Measurements from ENCODE around the gene HMOX1. TPM values are rescaled to one million over a fixed set of nuclear protein-coding genes. Genes with fewer than 3 reads are reported as not detected.
A peak's percentile ranks its signal among the peaks of the same experiment; 100 is the strongest.

HMOX1 gene
- total and polyA plus RNA-seq, 5 donors from 2014 or later: 0.93 to 2.9 (median 1.7) TPM; not detected in 1

DNA sequence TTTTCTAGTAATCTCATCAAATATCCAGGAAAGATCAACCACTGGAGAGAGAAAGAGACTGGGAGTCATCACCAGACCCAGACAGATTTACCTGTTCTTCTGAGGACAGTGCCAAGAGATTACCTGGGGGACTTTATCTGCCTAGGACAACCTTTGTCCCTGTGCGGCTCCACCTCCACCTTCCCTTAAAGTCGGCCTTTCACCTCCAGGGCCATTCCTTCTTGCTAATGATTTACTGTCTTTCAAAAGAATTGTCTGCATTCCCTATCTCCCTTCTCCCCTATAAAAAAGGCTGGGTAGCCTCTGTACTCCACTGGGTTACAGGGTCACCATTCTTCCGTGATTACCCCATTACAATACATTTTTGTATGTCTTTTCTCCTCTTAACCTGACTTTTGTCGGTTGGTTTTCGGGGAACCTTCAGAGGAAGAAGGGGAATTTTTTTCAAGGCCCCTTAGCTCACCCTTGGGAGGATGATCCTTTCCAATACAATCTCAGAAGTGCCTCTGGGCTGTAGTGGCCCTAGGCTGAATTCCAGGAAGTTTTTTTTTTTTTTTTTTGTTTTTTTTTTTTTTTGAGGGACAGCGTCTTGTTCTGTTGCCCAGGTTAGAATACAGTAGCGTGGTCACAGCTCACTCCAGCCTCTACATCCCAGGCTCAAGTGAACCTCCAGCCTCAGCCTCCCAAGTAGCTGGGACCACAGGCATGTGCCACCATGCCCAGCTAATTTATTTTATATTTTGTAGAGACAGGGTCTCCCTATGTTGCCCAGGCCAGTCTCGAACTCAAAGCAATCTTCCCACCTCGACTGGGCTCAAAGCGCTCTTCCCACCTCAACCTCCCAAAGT is 1.5 kb upstream of the HMOX1 start:
- Mint-ChIP-seq H3K9me3 (peaks cover 0 to 1% (median 0%) of the 10 kb centered on the region in 7 donors), H3K36me3 (no peaks in the 10 kb centered on the region), H3K4me3 (no peak overlapping the region), H3K27me3 (peaks cover 13% of the 10 kb centered on the region), H3K27ac (peak overlapping the region in 2 of 3 donors; percentile 20 to 38), H3K4me1 (peaks cover 6 to 36% (median 16%) of the 10 kb centered on the region in 4 donors)
- Histone ChIP-seq H3K27ac (ENCODE audit: insufficient read depth, low read length, poor library complexity, severe bottlenecking) (no peak overlapping the region), H3K27me3 (ENCODE audit: control insufficient read depth, insufficient read depth, low read length) (peaks cover 2% of the 10 kb centered on the region), H3K36me3 (ENCODE audit: control insufficient read depth, insufficient read depth, low read length) (no peaks in the 10 kb centered on the region), H3K4me3 (ENCODE audit: low read depth, low read length) (no peak overlapping the region), H3K9me3 (ENCODE audit: control insufficient read depth in 2 of 2, low read length in 2 of 2) (no peaks in the 10 kb centered on the region), H3K4me1 (ENCODE audit: control insufficient read depth, insufficient read depth, low read length, poor library complexity, severe bottlenecking) (peaks cover 18% of the 10 kb centered on the region)
- ATAC-seq (ENCODE audit: low read depth in 2 of 2): no peak
- DNase-seq: no peak

DNA sequence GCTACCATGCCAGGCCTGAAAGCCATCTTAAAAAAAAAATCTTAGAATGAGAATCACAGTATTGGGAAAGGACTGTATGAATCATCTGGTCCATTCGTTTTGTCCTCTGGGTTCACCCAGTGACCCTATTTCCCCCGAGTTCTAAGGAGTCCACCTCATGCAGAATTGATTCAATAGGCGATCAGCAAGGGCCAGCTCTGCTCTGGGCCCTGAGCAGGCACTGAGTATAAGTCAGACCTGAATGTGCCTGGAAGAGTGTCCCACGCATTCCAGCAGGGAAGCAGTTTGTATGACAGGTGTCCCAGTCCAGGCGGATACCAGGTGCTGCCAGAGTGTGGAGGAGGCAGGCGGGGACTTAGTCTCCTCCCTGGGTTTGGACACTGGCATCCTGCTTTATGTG is 883 bp upstream of the HMOX1 start:
- no peak for ATAC-seq (ENCODE audit: low read depth in 2 of 2)
- Histone ChIP-seq H3K27me3 (ENCODE audit: control insufficient read depth, insufficient read depth, low read length) (peaks cover 2% of the 10 kb centered on the region), H3K4me3 (ENCODE audit: low read depth, low read length) (no peak overlapping the region), H3K36me3 (ENCODE audit: control insufficient read depth, insufficient read depth, low read length) (no peaks in the 10 kb centered on the region), H3K9me3 (ENCODE audit: control insufficient read depth in 2 of 2, low read length in 2 of 2) (no peaks in the 10 kb centered on the region), H3K4me1 (ENCODE audit: control insufficient read depth, insufficient read depth, low read length, poor library complexity, severe bottlenecking) (peaks cover 18% of the 10 kb centered on the region), H3K27ac (ENCODE audit: insufficient read depth, low read length, poor library complexity, severe bottlenecking) (no peak overlapping the region)
- H3K36me3 Mint-ChIP-seq: no peaks in the 10 kb centered on the region
- peak overlapping the region in 2 of 3 donors; percentile 20 to 44 for H3K27ac Mint-ChIP-seq
- peaks cover 20% of the 10 kb centered on the region for H3K27me3 Mint-ChIP-seq
- no peak for DNase-seq
- H3K4me1 Mint-ChIP-seq: peaks cover 6 to 36% (median 16%) of the 10 kb centered on the region in 4 donors
- peak overlapping the region in 2 of 4 donors; percentile 24 to 41 for H3K4me3 Mint-ChIP-seq
- H3K9me3 Mint-ChIP-seq: peaks cover 0 to 1% (median 0%) of the 10 kb centered on the region in 7 donors

GRCh38 chr22:35381424-35382009 is 621 bp downstream of the HMOX1 start:
- ATAC-seq (ENCODE audit: low read depth in 2 of 2): peak in 1 of 2 donors; percentile 6
- H3K4me3 ChIP-seq (ENCODE audit: low read depth, low read length): peak overlapping the region; percentile 43

GRCh38 chr22:35383679-35384071 is 2.8 kb downstream of the HMOX1 start:
- no peak for DNase-seq
- no peaks in the 10 kb centered on the region for H3K36me3 Mint-ChIP-seq
- no peaks in the 10 kb centered on the region for H3K36me3 ChIP-seq (ENCODE audit: control insufficient read depth, insufficient read depth, low read length)
- H3K4me1 ChIP-seq (ENCODE audit: control insufficient read depth, insufficient read depth, low read length, poor library complexity, severe bottlenecking): peaks cover 5% of the 10 kb centered on the region
- H3K27me3 ChIP-seq (ENCODE audit: control insufficient read depth, insufficient read depth, low read length): peaks cover 2% of the 10 kb centered on the region
- no peak overlapping the region for H3K4me3 ChIP-seq (ENCODE audit: low read depth, low read length)
- no peak for ATAC-seq (ENCODE audit: low read depth in 2 of 2)
- H3K4me3 Mint-ChIP-seq: no peak overlapping the region
- H3K27ac ChIP-seq (ENCODE audit: insufficient read depth, low read length, poor library complexity, severe bottlenecking): no peak overlapping the region
- H3K9me3 Mint-ChIP-seq: no peaks in the 10 kb centered on the region
- no peak overlapping the region for H3K27ac Mint-ChIP-seq
- H3K4me1 Mint-ChIP-seq: peaks cover 0 to 12% (median 3%) of the 10 kb centered on the region in 4 donors
- no peaks in the 10 kb centered on the region for H3K9me3 ChIP-seq (ENCODE audit: control insufficient read depth in 2 of 2, low read length in 2 of 2)
- peaks cover 24% of the 10 kb centered on the region for H3K27me3 Mint-ChIP-seq

More at GRCh38 chr22:35381424-35382009, 621 bp downstream of the HMOX1 start:
- H3K36me3 Mint-ChIP-seq: no peaks in the 10 kb centered on the region
- peaks cover 0 to 1% (median 0%) of the 10 kb centered on the region in 7 donors for H3K9me3 Mint-ChIP-seq
- peaks cover 6 to 29% (median 16%) of the 10 kb centered on the region in 4 donors for H3K4me1 Mint-ChIP-seq
- peaks cover 24% of the 10 kb centered on the region for H3K27me3 Mint-ChIP-seq
- H3K4me3 Mint-ChIP-seq: peak overlapping the region in 3 of 4 donors; percentile 53 to 75 (median 58)
- Histone ChIP-seq H3K27me3 (ENCODE audit: control insufficient read depth, insufficient read depth, low read length) (peaks cover 2% of the 10 kb centered on the region), H3K9me3 (ENCODE audit: control insufficient read depth in 2 of 2, low read length in 2 of 2) (no peaks in the 10 kb centered on the region), H3K4me1 (ENCODE audit: control insufficient read depth, insufficient read depth, low read length, poor library complexity, severe bottlenecking) (peaks cover 18% of the 10 kb centered on the region), H3K36me3 (ENCODE audit: control insufficient read depth, insufficient read depth, low read length) (no peaks in the 10 kb centered on the region), H3K27ac (ENCODE audit: insufficient read depth, low read length, poor library complexity, severe bottlenecking) (no peak overlapping the region)
- no peak overlapping the region for H3K27ac Mint-ChIP-seq
- no peak for DNase-seq

DNA sequence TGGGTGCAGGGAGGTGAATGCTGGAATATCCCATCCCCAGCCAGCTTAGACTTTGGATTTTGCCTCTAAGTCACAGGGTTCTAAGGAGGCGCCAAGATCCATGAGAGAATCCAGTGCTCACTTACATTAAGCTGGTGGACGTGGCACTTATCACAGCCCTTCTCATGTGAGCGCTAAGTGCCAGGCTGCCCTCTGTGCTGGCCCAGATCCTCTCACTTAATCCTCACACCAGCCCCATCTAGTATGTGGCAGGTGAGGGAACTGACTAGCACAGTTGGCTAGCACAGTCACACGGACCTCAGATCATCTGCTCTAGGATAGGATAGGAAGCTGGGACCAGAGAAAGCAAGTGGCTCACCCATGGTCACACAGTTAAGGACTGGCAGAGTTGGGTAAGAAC is 3.6 kb downstream of the HMOX1 start:
- Mint-ChIP-seq H3K27ac (no peak overlapping the region), H3K4me3 (no peak overlapping the region), H3K36me3 (no peaks in the 10 kb centered on the region), H3K9me3 (no peaks in the 10 kb centered on the region), H3K27me3 (peaks cover 24% of the 10 kb centered on the region), H3K4me1 (peaks cover 0 to 12% (median 3%) of the 10 kb centered on the region in 4 donors)
- no peak overlapping the region for H3K27ac ChIP-seq (ENCODE audit: insufficient read depth, low read length, poor library complexity, severe bottlenecking)
- DNase-seq (no peak), ATAC-seq (ENCODE audit: low read depth in 2 of 2) (no peak)
- peaks cover 2% of the 10 kb centered on the region for H3K27me3 ChIP-seq (ENCODE audit: control insufficient read depth, insufficient read depth, low read length)
- H3K4me1 ChIP-seq (ENCODE audit: control insufficient read depth, insufficient read depth, low read length, poor library complexity, severe bottlenecking): peaks cover 5% of the 10 kb centered on the region
- no peaks in the 10 kb centered on the region for H3K36me3 ChIP-seq (ENCODE audit: control insufficient read depth, insufficient read depth, low read length)
- no peaks in the 10 kb centered on the region for H3K9me3 ChIP-seq (ENCODE audit: control insufficient read depth in 2 of 2, low read length in 2 of 2)
- no peak overlapping the region for H3K4me3 ChIP-seq (ENCODE audit: low read depth, low read length)

- Histone ChIP-seq H3K4me3 (ENCODE audit: low read depth, low read length) (no peak overlapping the region), H3K27me3 (ENCODE audit: control insufficient read depth, insufficient read depth, low read length) (peaks cover 2% of the 10 kb centered on the region), H3K36me3 (ENCODE audit: control insufficient read depth, insufficient read depth, low read length) (no peaks in the 10 kb centered on the region), H3K4me1 (ENCODE audit: control insufficient read depth, insufficient read depth, low read length, poor library complexity, severe bottlenecking) (peaks cover 5% of the 10 kb centered on the region), H3K27ac (ENCODE audit: insufficient read depth, low read length, poor library complexity, severe bottlenecking) (no peak overlapping the region), H3K9me3 (ENCODE audit: control insufficient read depth in 2 of 2, low read length in 2 of 2) (no peaks in the 10 kb centered on the region)
- Mint-ChIP-seq H3K9me3 (no peaks in the 10 kb centered on the region), H3K36me3 (no peaks in the 10 kb centered on the region), H3K4me1 (peaks cover 0 to 12% (median 3%) of the 10 kb centered on the region in 4 donors), H3K27me3 (peaks cover 22% of the 10 kb centered on the region), H3K27ac (no peak overlapping the region), H3K4me3 (no peak overlapping the region)
- no peak for DNase-seq
- ATAC-seq (ENCODE audit: low read depth in 2 of 2): no peak
Observed at GRCh38 chr22:35384975-35385588, 4.2 kb downstream of the HMOX1 start.

DNA sequence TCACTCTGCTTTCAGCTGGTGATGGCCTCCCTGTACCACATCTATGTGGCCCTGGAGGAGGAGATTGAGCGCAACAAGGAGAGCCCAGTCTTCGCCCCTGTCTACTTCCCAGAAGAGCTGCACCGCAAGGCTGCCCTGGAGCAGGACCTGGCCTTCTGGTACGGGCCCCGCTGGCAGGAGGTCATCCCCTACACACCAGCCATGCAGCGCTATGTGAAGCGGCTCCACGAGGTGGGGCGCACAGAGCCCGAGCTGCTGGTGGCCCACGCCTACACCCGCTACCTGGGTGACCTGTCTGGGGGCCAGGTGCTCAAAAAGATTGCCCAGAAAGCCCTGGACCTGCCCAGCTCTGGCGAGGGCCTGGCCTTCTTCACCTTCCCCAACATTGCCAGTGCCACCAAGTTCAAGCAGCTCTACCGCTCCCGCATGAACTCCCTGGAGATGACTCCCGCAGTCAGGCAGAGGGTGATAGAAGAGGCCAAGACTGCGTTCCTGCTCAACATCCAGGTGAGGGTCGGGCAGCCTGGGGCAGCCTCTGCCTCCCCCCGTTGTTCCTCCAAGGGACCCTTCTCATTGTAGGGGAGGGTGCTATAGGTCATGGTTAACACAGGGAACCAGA is 5.9 kb downstream of the HMOX1 start:
- no peak for DNase-seq
- Histone ChIP-seq H3K27me3 (ENCODE audit: control insufficient read depth, insufficient read depth, low read length) (peaks cover 2% of the 10 kb centered on the region), H3K36me3 (ENCODE audit: control insufficient read depth, insufficient read depth, low read length) (no peaks in the 10 kb centered on the region), H3K4me3 (ENCODE audit: low read depth, low read length) (no peak overlapping the region), H3K9me3 (ENCODE audit: control insufficient read depth in 2 of 2, low read length in 2 of 2) (no peaks in the 10 kb centered on the region), H3K4me1 (ENCODE audit: control insufficient read depth, insufficient read depth, low read length, poor library complexity, severe bottlenecking) (no peaks in the 10 kb centered on the region), H3K27ac (ENCODE audit: insufficient read depth, low read length, poor library complexity, severe bottlenecking) (no peak overlapping the region)
- Mint-ChIP-seq H3K27ac (no peak overlapping the region), H3K4me3 (no peak overlapping the region), H3K9me3 (no peaks in the 10 kb centered on the region), H3K27me3 (peaks cover 14% of the 10 kb centered on the region), H3K4me1 (peaks cover 0 to 2% (median under 1%) of the 10 kb centered on the region in 4 donors), H3K36me3 (no peaks in the 10 kb centered on the region)
- no peak for ATAC-seq (ENCODE audit: low read depth in 2 of 2)
